ENCODE measurements around the gene PRMT1.
"Not testable (repeated sequence)": the region's sequence is repeated elsewhere in the genome, so short reads cannot be mapped to it uniquely, and the experiment has no call there.

Gene PRMT1

GRCh38 chr19:49718511-49718910 is 41.4 kb downstream of the PRMT1 start:
- in situ Hi-C loops (cut with MboI; ENCODE audit: low sequenced_read_pairs), result no loop called here

GRCh38 chr19:49718991-49719390 is 41.9 kb downstream of the PRMT1 start:
- in situ Hi-C loops (cut with MboI; ENCODE audit: low sequenced_read_pairs), result no loop called here

GRCh38 chr19:49719420-49719819 is 42.3 kb downstream of the PRMT1 start:
- in situ Hi-C loops (cut with MboI; ENCODE audit: low sequenced_read_pairs), result not testable (repeated sequence)

- in situ Hi-C loops (cut with MboI; ENCODE audit: low sequenced_read_pairs), result no loop called here
Observed at GRCh38 chr19:49727217-49728030, 50.4 kb downstream of the PRMT1 start.

GRCh38 chr19:49730166-49730565 is 53.1 kb downstream of the PRMT1 start:
- in situ Hi-C loops (cut with MboI; ENCODE audit: low sequenced_read_pairs), result no loop called here

Data from HL-60/S4 treated with retinoic acid at 250 ng/mL for 4 days and 3 days (cell line).